ENCODE data around the gene NTN4. TPM values are rescaled to one million over a fixed set of nuclear protein-coding genes. Genes with fewer than 3 reads are reported as not detected.

The NTN4 gene
- total RNA-seq, 1 experiment from 2014 or later: 9.6 TPM

- TF ChIP-seq EZH2 (IDR thresholded peaks at IDR 0.05; ENCODE audit: borderline replicate concordance, low read depth, low read length, poor library complexity, severe bottlenecking) (no peak), CTCF (conservative IDR thresholded peaks at IDR 0.05; ENCODE audit: low read depth, low read length) (no peak)
- intact Hi-C loops (cut with micrococcal nuclease; ENCODE audit: unreplicated experiment): no loop called here
- Histone ChIP-seq H3K36me3 (ENCODE audit: insufficient read depth, low read length, poor library complexity, severe bottlenecking) (no peaks in the 10 kb centered on the region), H3K4me3 (ENCODE audit: low read depth, low read length, poor library complexity, severe bottlenecking) (no peak overlapping the region), H3K9me3 (ENCODE audit: low read depth, low read length, poor library complexity, severe bottlenecking) (no peaks in the 10 kb centered on the region), H3K27me3 (replicated peaks; ENCODE audit: insufficient read depth, low read depth, low read length, poor library complexity) (no peaks in the 10 kb centered on the region), H3K4me1 (ENCODE audit: insufficient read depth, low read length, poor library complexity, severe bottlenecking) (peaks cover 17% of the 10 kb centered on the region), H3K27ac (ENCODE audit: low read depth, low read length, poor library complexity, severe bottlenecking) (no peak overlapping the region)
- DNase-seq (ENCODE audit: low spot score): no peak
- ChIA-PET CTCF (no interaction called here), POLR2A (ENCODE audit: low non-redundant PET) (no interaction called here)
- BruUV-seq (replicated peaks): no TSS peak
Observed at GRCh38 chr12:95637471-95638155, 153.0 kb downstream of the NTN4 start.

- H3K4me3 ChIP-seq (ENCODE audit: low read depth, low read length, poor library complexity, severe bottlenecking): no peak overlapping the region
- intact Hi-C loops (cut with micrococcal nuclease; ENCODE audit: unreplicated experiment): no loop called here
- no peak for TF ChIP-seq CTCF (conservative IDR thresholded peaks at IDR 0.05; ENCODE audit: low read depth, low read length)
- no peak for TF ChIP-seq EZH2 (IDR thresholded peaks at IDR 0.05; ENCODE audit: borderline replicate concordance, low read depth, low read length, poor library complexity, severe bottlenecking)
- no peak for DNase-seq (ENCODE audit: low spot score)
- H3K27ac ChIP-seq (ENCODE audit: low read depth, low read length, poor library complexity, severe bottlenecking): no peak overlapping the region
- peaks cover 17% of the 10 kb centered on the region for H3K4me1 ChIP-seq (ENCODE audit: insufficient read depth, low read length, poor library complexity, severe bottlenecking)
- no TSS peak for BruUV-seq (replicated peaks)
- no peaks in the 10 kb centered on the region for H3K9me3 ChIP-seq (ENCODE audit: low read depth, low read length, poor library complexity, severe bottlenecking)
- no peaks in the 10 kb centered on the region for H3K27me3 ChIP-seq (replicated peaks; ENCODE audit: insufficient read depth, low read depth, low read length, poor library complexity)
- H3K36me3 ChIP-seq (ENCODE audit: insufficient read depth, low read length, poor library complexity, severe bottlenecking): no peaks in the 10 kb centered on the region
- ChIA-PET CTCF (no interaction called here), POLR2A (ENCODE audit: low non-redundant PET) (no interaction called here)
Observed at GRCh38 chr12:95637010-95637409, 153.6 kb downstream of the NTN4 start.

- no peaks in the 10 kb centered on the region for H3K36me3 ChIP-seq (ENCODE audit: insufficient read depth, low read length, poor library complexity, severe bottlenecking)
- ChIA-PET POLR2A (ENCODE audit: low non-redundant PET) (no interaction called here), CTCF (no interaction called here)
- intact Hi-C loops (cut with micrococcal nuclease; ENCODE audit: unreplicated experiment): no loop called here
- TF ChIP-seq EZH2 (IDR thresholded peaks at IDR 0.05; ENCODE audit: borderline replicate concordance, low read depth, low read length, poor library complexity, severe bottlenecking) (no peak), CTCF (conservative IDR thresholded peaks at IDR 0.05; ENCODE audit: low read depth, low read length) (no peak)
- no peak overlapping the region for H3K27ac ChIP-seq (ENCODE audit: low read depth, low read length, poor library complexity, severe bottlenecking)
- H3K4me1 ChIP-seq (ENCODE audit: insufficient read depth, low read length, poor library complexity, severe bottlenecking): peaks cover 17% of the 10 kb centered on the region
- H3K27me3 ChIP-seq (replicated peaks; ENCODE audit: insufficient read depth, low read depth, low read length, poor library complexity): no peaks in the 10 kb centered on the region
- no peak for DNase-seq (ENCODE audit: low spot score)
- H3K9me3 ChIP-seq (ENCODE audit: low read depth, low read length, poor library complexity, severe bottlenecking): no peaks in the 10 kb centered on the region
- no peak overlapping the region for H3K4me3 ChIP-seq (ENCODE audit: low read depth, low read length, poor library complexity, severe bottlenecking)
- no TSS peak for BruUV-seq (replicated peaks)
Observed at GRCh38 chr12:95634622-95635621, 155.6 kb downstream of the NTN4 start.
